Measurements from ENCODE around the gene C1orf159. TPM values are rescaled to one million over a fixed set of nuclear protein-coding genes. Genes with fewer than 3 reads are reported as not detected.

C1orf159 gene
- total and polyA plus RNA-seq, 10 of the 15 experiments (the other 5 are each of a cell fraction or from before 2014, with no cell fraction given): 0.11 to 23.4 (median 8.0) TPM

GRCh38 chr1:1164361-1164700 lies 48.4 kb upstream of the C1orf159 start:
- DNase-seq (ENCODE audit: low read depth, low spot score) (no peak), ATAC-seq (no peak), FAIRE-seq (no peak)
- 42% methylated on average over 26 of the region's 26 CpGs for WGBS (ENCODE audit: insufficient coverage, insufficient replicate concordance, low lambda C conversion rate, missing lambda C conversion rate)
- Histone ChIP-seq H3K4me1 (ENCODE audit: control insufficient read depth, insufficient read depth, low read length) (no peaks in the 10 kb centered on the region), H3K36me3 (ENCODE audit: control insufficient read depth in 2 of 2, insufficient read depth in 2 of 2, low read length in 1 of 2) (no peaks in the 10 kb centered on the region), H3K27me3 (replicated peaks in 1 of 2; ENCODE audit: control insufficient read depth in 2 of 2, insufficient read depth in 2 of 2, low read length in 1 of 2) (no peaks in the 10 kb centered on the region), H3K4me3 (no peak overlapping the region), H3K9ac (ENCODE audit: control insufficient read depth, insufficient read depth, low read length) (no peak overlapping the region), H3K9me3 (replicated peaks; ENCODE audit: control insufficient read depth, insufficient read depth, low read length) (no peaks in the 10 kb centered on the region), H2AFZ (ENCODE audit: control insufficient read depth, low read depth, low read length) (no peak overlapping the region), H3K27ac (ENCODE audit: control insufficient read depth, insufficient read depth) (no peak overlapping the region), H4K20me1 (ENCODE audit: control insufficient read depth, insufficient read depth) (no peaks in the 10 kb centered on the region), H3K4me2 (ENCODE audit: control insufficient read depth, insufficient read depth) (no peak overlapping the region), H3K79me2 (ENCODE audit: control insufficient read depth, insufficient read depth, low read length) (no peaks in the 10 kb centered on the region)
- ChIA-PET RAD21 (ENCODE audit: unreplicated experiment) (no interaction called here), CTCF (interaction anchor here (0.8 kb wide), 1 partner anchor 94 kb away, joined by 3 read pairs; no protein-coding TSS in a partner anchor), SMC1A (ENCODE audit: uncharacterized antibody, unreplicated experiment) (no interaction called here), POLR2A (interaction anchor here (2.0 kb wide), 1 partner anchor 41 kb away, joined by 4 read pairs; no protein-coding TSS in a partner anchor)
- TF ChIP-seq ETV6 (conservative IDR thresholded peaks at IDR 0.05 in 1 of 2, IDR thresholded peaks at IDR 0.05 in 1 of 2; ENCODE audit: borderline replicate concordance in 1 of 2, low read depth in 1 of 2): no peak
- TF ChIP-seq HDAC2 (IDR thresholded peaks at IDR 0.05): no peak
- no peak for TF ChIP-seq DPF2 (IDR thresholded peaks at IDR 0.05)
- no peak for TF ChIP-seq HDGF (IDR thresholded peaks at IDR 0.05)
- TF ChIP-seq SIN3A (IDR thresholded peaks at IDR 0.05; ENCODE audit: low read depth, low read length): no peak
- no peak for TF ChIP-seq FOXM1 (IDR thresholded peaks at IDR 0.05; ENCODE audit: low read depth, low read length)
- TF ChIP-seq IKZF2 (IDR thresholded peaks at IDR 0.05): no peak
- no peak for TF ChIP-seq JUND (IDR thresholded peaks at IDR 0.05; ENCODE audit: low read depth, low read length)
- TF ChIP-seq MYC (IDR thresholded peaks at IDR 0.05; ENCODE audit: insufficient read depth, insufficient read length, insufficient replicate concordance, low read length, severe bottlenecking): no peak
- TF ChIP-seq ZZZ3 (IDR thresholded peaks at IDR 0.05; ENCODE audit: control insufficient read depth, insufficient read length, low read depth): no peak
- no peak for TF ChIP-seq BCL11A (IDR thresholded peaks at IDR 0.05; ENCODE audit: low read depth, low read length)
- TF ChIP-seq, protein P1, sequence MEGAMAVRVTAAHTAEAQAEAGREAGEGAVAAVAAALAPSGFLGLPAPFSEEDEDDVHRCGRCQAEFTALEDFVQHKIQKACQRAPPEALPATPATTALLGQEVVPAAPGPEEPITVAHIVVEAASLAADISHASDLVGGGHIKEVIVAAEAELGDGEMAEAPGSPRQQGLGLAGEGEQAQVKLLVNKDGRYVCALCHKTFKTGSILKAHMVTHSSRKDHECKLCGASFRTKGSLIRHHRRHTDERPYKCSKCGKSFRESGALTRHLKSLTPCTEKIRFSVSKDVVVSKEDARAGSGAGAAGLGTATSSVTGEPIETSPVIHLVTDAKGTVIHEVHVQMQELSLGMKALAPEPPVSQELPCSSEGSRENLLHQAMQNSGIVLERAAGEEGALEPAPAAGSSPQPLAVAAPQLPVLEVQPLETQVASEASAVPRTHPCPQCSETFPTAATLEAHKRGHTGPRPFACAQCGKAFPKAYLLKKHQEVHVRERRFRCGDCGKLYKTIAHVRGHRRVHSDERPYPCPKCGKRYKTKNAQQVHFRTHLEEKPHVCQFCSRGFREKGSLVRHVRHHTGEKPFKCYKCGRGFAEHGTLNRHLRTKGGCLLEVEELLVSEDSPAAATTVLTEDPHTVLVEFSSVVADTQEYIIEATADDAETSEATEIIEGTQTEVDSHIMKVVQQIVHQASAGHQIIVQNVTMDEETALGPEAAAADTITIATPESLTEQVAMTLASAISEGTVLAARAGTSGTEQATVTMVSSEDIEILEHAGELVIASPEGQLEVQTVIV (IDR thresholded peaks at IDR 0.05; ENCODE audit: borderline replicate concordance, partially characterized antibody): no peak
- no peak for TF ChIP-seq NR2F1 (conservative IDR thresholded peaks at IDR 0.05)
- no peak for TF ChIP-seq ZBTB33 (IDR thresholded peaks at IDR 0.05)
- TF ChIP-seq MTA3 (IDR thresholded peaks at IDR 0.05; ENCODE audit: borderline replicate concordance, low read length): no peak
- TF ChIP-seq, protein P2, sequence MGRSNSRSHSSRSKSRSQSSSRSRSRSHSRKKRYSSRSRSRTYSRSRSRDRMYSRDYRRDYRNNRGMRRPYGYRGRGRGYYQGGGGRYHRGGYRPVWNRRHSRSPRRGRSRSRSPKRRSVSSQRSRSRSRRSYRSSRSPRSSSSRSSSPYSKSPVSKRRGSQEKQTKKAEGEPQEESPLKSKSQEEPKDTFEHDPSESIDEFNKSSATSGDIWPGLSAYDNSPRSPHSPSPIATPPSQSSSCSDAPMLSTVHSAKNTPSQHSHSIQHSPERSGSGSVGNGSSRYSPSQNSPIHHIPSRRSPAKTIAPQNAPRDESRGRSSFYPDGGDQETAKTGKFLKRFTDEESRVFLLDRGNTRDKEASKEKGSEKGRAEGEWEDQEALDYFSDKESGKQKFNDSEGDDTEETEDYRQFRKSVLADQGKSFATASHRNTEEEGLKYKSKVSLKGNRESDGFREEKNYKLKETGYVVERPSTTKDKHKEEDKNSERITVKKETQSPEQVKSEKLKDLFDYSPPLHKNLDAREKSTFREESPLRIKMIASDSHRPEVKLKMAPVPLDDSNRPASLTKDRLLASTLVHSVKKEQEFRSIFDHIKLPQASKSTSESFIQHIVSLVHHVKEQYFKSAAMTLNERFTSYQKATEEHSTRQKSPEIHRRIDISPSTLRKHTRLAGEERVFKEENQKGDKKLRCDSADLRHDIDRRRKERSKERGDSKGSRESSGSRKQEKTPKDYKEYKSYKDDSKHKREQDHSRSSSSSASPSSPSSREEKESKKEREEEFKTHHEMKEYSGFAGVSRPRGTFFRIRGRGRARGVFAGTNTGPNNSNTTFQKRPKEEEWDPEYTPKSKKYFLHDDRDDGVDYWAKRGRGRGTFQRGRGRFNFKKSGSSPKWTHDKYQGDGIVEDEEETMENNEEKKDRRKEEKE (IDR thresholded peaks at IDR 0.05): no peak
- TF ChIP-seq, protein P3, sequence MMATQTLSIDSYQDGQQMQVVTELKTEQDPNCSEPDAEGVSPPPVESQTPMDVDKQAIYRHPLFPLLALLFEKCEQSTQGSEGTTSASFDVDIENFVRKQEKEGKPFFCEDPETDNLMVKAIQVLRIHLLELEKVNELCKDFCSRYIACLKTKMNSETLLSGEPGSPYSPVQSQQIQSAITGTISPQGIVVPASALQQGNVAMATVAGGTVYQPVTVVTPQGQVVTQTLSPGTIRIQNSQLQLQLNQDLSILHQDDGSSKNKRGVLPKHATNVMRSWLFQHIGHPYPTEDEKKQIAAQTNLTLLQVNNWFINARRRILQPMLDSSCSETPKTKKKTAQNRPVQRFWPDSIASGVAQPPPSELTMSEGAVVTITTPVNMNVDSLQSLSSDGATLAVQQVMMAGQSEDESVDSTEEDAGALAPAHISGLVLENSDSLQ (IDR thresholded peaks at IDR 0.05): no peak
- in situ Hi-C loops (cut with MboI) (no loop called here), intact Hi-C loops (cut with micrococcal nuclease; ENCODE audit: unreplicated experiment) (no loop called here)
- BruUV-seq (replicated peaks): no TSS peak

Data from GM12878 (cell line).